H54 (cell line): ENCODE measurements around the gene MACROD2.
"Not testable (repeated sequence)": the region's sequence is repeated elsewhere in the genome, so short reads cannot be mapped to it uniquely, and the experiment has no call there.

Experiments used
- DNase-seq: peaks from one replicate; pipeline ENCODE4 v3.0.0; 2011; ENCODE audit warnings: low spot score, mixed read lengths; ENCODE audit not compliant: insufficient read length
- FAIRE-seq: peaks from 3 replicates; lab custom pipeline; 2011; peaks lifted over from hg19 to GRCh38; lab: Jason Lieb, UNC
- POLR2A ChIP-seq: IDR thresholded peaks from 2 replicates; pipeline ENCODE4 v1.6.1; 2011; ENCODE audit warnings: low read depth, mild to moderate bottlenecking, low read length

Gene MACROD2

GRCh38 chr20:15191082-15191723 is 1195.9 kb downstream of the MACROD2 start:
- no peak for TF ChIP-seq POLR2A
- no peak for FAIRE-seq

GRCh38 chr20:15195378-15195777 is 1200.1 kb downstream of the MACROD2 start:
- DNase-seq (no peak), FAIRE-seq (no peak)
- TF ChIP-seq POLR2A = no peak

More at GRCh38 chr20:15191082-15191723, 1195.9 kb downstream of the MACROD2 start:
- DNase-seq = no peak

GRCh38 chr20:15196547-15197255 is 1201.4 kb downstream of the MACROD2 start:
- no peak for DNase-seq
- no peak for FAIRE-seq
- no peak for TF ChIP-seq POLR2A

GRCh38 chr20:15198017-15198416 is 1202.7 kb downstream of the MACROD2 start:
- not testable (repeated sequence) for FAIRE-seq, DNase-seq

GRCh38 chr20:15199698-15200097 is 1204.4 kb downstream of the MACROD2 start:
- no peak for DNase-seq
- no peak for TF ChIP-seq POLR2A
- FAIRE-seq = no peak

GRCh38 chr20:15200147-15200565 is 1204.8 kb downstream of the MACROD2 start:
- DNase-seq (no peak), FAIRE-seq (no peak)
- no peak for TF ChIP-seq POLR2A

GRCh38 chr20:15201602-15202001 is 1206.3 kb downstream of the MACROD2 start:
- TF ChIP-seq POLR2A = no peak
- FAIRE-seq (no peak), DNase-seq (no peak)

GRCh38 chr20:15204234-15204633 is 1208.9 kb downstream of the MACROD2 start:
- FAIRE-seq (no peak), DNase-seq (no peak)
- no peak for TF ChIP-seq POLR2A

GRCh38 chr20:15205028-15205427 is 1209.7 kb downstream of the MACROD2 start:
- TF ChIP-seq POLR2A = no peak
- DNase-seq = no peak
- no peak for FAIRE-seq

GRCh38 chr20:15205719-15206118 is 1210.4 kb downstream of the MACROD2 start:
- FAIRE-seq = no peak
- TF ChIP-seq POLR2A = no peak
- DNase-seq = no peak

GRCh38 chr20:15209537-15209936 is 1214.2 kb downstream of the MACROD2 start:
- no peak for DNase-seq
- no peak for FAIRE-seq
- no peak for TF ChIP-seq POLR2A

- TF ChIP-seq POLR2A = no peak
- FAIRE-seq (no peak), DNase-seq (no peak)
These were observed 1218.7 kb downstream of the MACROD2 start for GRCh38 chr20:15214051-15214450.

- TF ChIP-seq POLR2A = no peak
These were observed 1224.8 kb downstream of the MACROD2 start for GRCh38 chr20:15220009-15220656.

GRCh38 chr20:15220778-15221565 is 1225.7 kb downstream of the MACROD2 start:
- DNase-seq (no peak), FAIRE-seq (no peak)
- TF ChIP-seq POLR2A = no peak

More at GRCh38 chr20:15220009-15220656, 1224.8 kb downstream of the MACROD2 start:
- DNase-seq (no peak), FAIRE-seq (no peak)
